H9 (cell line): ENCODE measurements around the gene ANKRD44. TPM values are rescaled to one million over a fixed set of nuclear protein-coding genes. Genes with fewer than 3 reads are reported as not detected.

Source experiments
- DNase-seq: peaks from one replicate; pipeline ENCODE4 v3.0.0-alpha.2; 2017
- H2AFZ ChIP-seq: one replicate; pipeline ENCODE4 v1.6.1; 2013; ENCODE audit warnings: mild to moderate bottlenecking, low read length, control low read depth, moderate library complexity
- H2AK5ac ChIP-seq: 2 replicates; pipeline ENCODE4 v1.6.1; 2013; ENCODE audit warnings: low read length, control low read depth, mixed read lengths; ENCODE audit not compliant: insufficient read length
- H2BK120ac ChIP-seq: one replicate; pipeline ENCODE4 v1.6.1; 2013; ENCODE audit warnings: low read depth, mild to moderate bottlenecking, low read length, control low read depth, inconsistent platforms; ENCODE audit not compliant: poor library complexity, severe bottlenecking
- H2BK12ac ChIP-seq: 2 replicates; pipeline ENCODE4 v1.6.1; 2013; ENCODE audit warnings: low read length, control low read depth, mixed read lengths, low read depth; ENCODE audit not compliant: insufficient read length
- H2BK15ac ChIP-seq: 2 replicates; pipeline ENCODE4 v1.6.1; 2013; ENCODE audit warnings: low read depth, low read length, control low read depth
- H2BK20ac ChIP-seq: one replicate; pipeline ENCODE4 v1.6.1; 2013; ENCODE audit warnings: low read depth, mild to moderate bottlenecking, low read length, control low read depth, inconsistent platforms; ENCODE audit not compliant: poor library complexity, severe bottlenecking
- H2BK5ac ChIP-seq: 2 replicates; pipeline ENCODE4 v1.6.1; 2013; ENCODE audit warnings: low read length, control low read depth, mixed read lengths; ENCODE audit not compliant: insufficient read length
- H3K14ac ChIP-seq: 2 replicates; pipeline ENCODE4 v1.6.1; 2013; ENCODE audit warnings: low read length, control low read depth; ENCODE audit not compliant: insufficient read depth
- H3K18ac ChIP-seq: 2 replicates; pipeline ENCODE4 v1.6.1; 2013; ENCODE audit warnings: low read depth, mild to moderate bottlenecking, mixed read lengths, low read length, control low read depth; ENCODE audit not compliant: insufficient read length
- H3K23ac ChIP-seq: 2 replicates; pipeline ENCODE4 v1.6.1; 2013; ENCODE audit warnings: low read length, control low read depth, mixed read lengths, low read depth; ENCODE audit not compliant: insufficient read length
- H3K23me2 ChIP-seq: 2 replicates; pipeline ENCODE4 v1.6.1; 2013; ENCODE audit warnings: low read depth, mild to moderate bottlenecking, mixed read lengths, low read length, control low read depth; ENCODE audit not compliant: insufficient read length, poor library complexity, severe bottlenecking
- H3K27ac ChIP-seq: 2 replicates; pipeline ENCODE4 v1.5.1; 2013; ENCODE audit warnings: low read length, control low read depth, mixed read lengths, low read depth; ENCODE audit not compliant: insufficient read length
- H3K27me3 ChIP-seq: 2 replicates; pipeline ENCODE4 v1.6.1; 2013; ENCODE audit warnings: low read length, control low read depth, inconsistent platforms; ENCODE audit not compliant: insufficient read depth
- H3K4ac ChIP-seq: 2 replicates; pipeline ENCODE4 v1.6.1; 2013; ENCODE audit warnings: low read depth, mild to moderate bottlenecking, control low read depth, inconsistent platforms, low read length, moderate library complexity
- H3K4me1 ChIP-seq: 2 replicates; pipeline ENCODE4 v1.6.1; 2013; ENCODE audit warnings: low read length, control low read depth, inconsistent platforms; ENCODE audit not compliant: insufficient read depth
- H3K4me2 ChIP-seq: 2 replicates; pipeline ENCODE4 v1.6.1; 2013; ENCODE audit warnings: low read length, control low read depth, mixed read lengths; ENCODE audit not compliant: insufficient read length, insufficient read depth
- H3K56ac ChIP-seq: 2 replicates; pipeline ENCODE4 v1.6.1; 2013; ENCODE audit warnings: low read depth, mild to moderate bottlenecking, mixed read lengths, low read length, control low read depth; ENCODE audit not compliant: insufficient read length
- H3K79me1 ChIP-seq: 2 replicates; pipeline ENCODE4 v1.6.1; 2013; ENCODE audit warnings: low read depth, mild to moderate bottlenecking, moderate library complexity, low read length, control low read depth, inconsistent platforms; ENCODE audit not compliant: insufficient read depth, poor library complexity, severe bottlenecking
- H3K79me2 ChIP-seq: 2 replicates; pipeline ENCODE4 v1.6.1; 2013; ENCODE audit warnings: low read length, control low read depth, inconsistent platforms; ENCODE audit not compliant: insufficient read depth
- H3K9ac ChIP-seq: 2 replicates; pipeline ENCODE4 v1.6.1; 2013; ENCODE audit warnings: low read length, control low read depth, mixed read lengths; ENCODE audit not compliant: insufficient read length; ENCODE audit errors: extremely low read depth
- H3K9me3 ChIP-seq: one replicate; pipeline ENCODE4 v1.6.1; 2013; ENCODE audit warnings: low read depth, low read length, inconsistent platforms; ENCODE audit not compliant: control insufficient read depth
- H3T11ph ChIP-seq: one replicate; pipeline ENCODE4 v1.6.1; 2013; ENCODE audit warnings: mild to moderate bottlenecking, low read length, control low read depth, inconsistent platforms
- H4K20me1 ChIP-seq: one replicate; pipeline ENCODE4 v1.6.1; 2013; ENCODE audit not compliant: control insufficient read depth, insufficient read length, insufficient read depth
- H4K5ac ChIP-seq: 2 replicates; pipeline ENCODE4 v1.6.1; 2013; ENCODE audit warnings: low read depth, mild to moderate bottlenecking, mixed read lengths, low read length, control low read depth; ENCODE audit not compliant: insufficient read length
- H4K8ac ChIP-seq: replicated peaks from 2 replicates; pipeline ENCODE4 v1.6.1; 2013; ENCODE audit warnings: low read length, control low read depth, mixed read lengths, low read depth; ENCODE audit not compliant: insufficient read length
- H4K91ac ChIP-seq: 2 replicates; pipeline ENCODE4 v1.6.1; 2013; ENCODE audit warnings: low read depth, mild to moderate bottlenecking, moderate library complexity, mixed read lengths, low read length, control low read depth; ENCODE audit not compliant: insufficient read length
- H3K27ac Mint-ChIP-seq, 3 experiments: 2 replicates in 2 of 3; 3 replicates in 1 of 3; pipeline ENCODE4 v1.8.0; 2020 to 2021; ENCODE audit warnings: mixed read lengths in 3 of 3, mild to moderate bottlenecking in 1 of 3, moderate library complexity in 1 of 3
- H3K27me3 Mint-ChIP-seq: 2 replicates; pipeline ENCODE4 v1.8.0; 2021; ENCODE audit warnings: low read depth, mild to moderate bottlenecking, moderate library complexity, mixed read lengths
- H3K36me3 Mint-ChIP-seq, 3 experiments: 2 replicates in 2 of 3; 3 replicates in 1 of 3; pipeline ENCODE4 v1.8.0; 2020 to 2021; ENCODE audit warnings: low read depth in 3 of 3, mixed read lengths in 3 of 3; ENCODE audit not compliant: insufficient read depth in 1 of 3
- H3K4me1 Mint-ChIP-seq, 2 experiments: 2 replicates each; pipeline ENCODE4 v1.8.0; 2020; ENCODE audit warnings: mixed read lengths in 2 of 2
- H3K4me3 Mint-ChIP-seq, 2 experiments: 2 replicates in 1 of 2; 3 replicates in 1 of 2; pipeline ENCODE4 v1.8.0; 2020 to 2021; ENCODE audit warnings: mild to moderate bottlenecking in 2 of 2, mixed read lengths in 2 of 2, moderate library complexity in 1 of 2
- H3K9me3 Mint-ChIP-seq, 2 experiments: 2 replicates in 1 of 2; 3 replicates in 1 of 2; pipeline ENCODE4 v1.8.0; 2020; ENCODE audit warnings: mild to moderate bottlenecking in 2 of 2, mixed read lengths in 2 of 2, moderate library complexity in 1 of 2
- CTCF ChIP-seq: fragments of 200-600 bp; sonication (generic); conservative IDR thresholded peaks from 3 replicates; pipeline ENCODE4 v1.8.0; 2021; ENCODE audit warnings: antibody characterized with exemption, mild to moderate bottlenecking
- WGBS: extraction: QIAGEN DNeasy Blood & Tissue Kit; methylation state at CpG from one replicate; pipeline ENCODE4 v1.1.7; 2013; ENCODE audit warnings: missing lambda C conversion rate, low lambda C conversion rate, mixed read lengths; ENCODE audit not compliant: insufficient read length; ENCODE audit errors: extremely low coverage; 5-methylcytosine and 5-hydroxymethylcytosine counted together
- total RNA-seq: library from RNA; stranded (reverse); gene quantifications from 2 replicates; pipeline ENCODE4 v1.2.1, GENCODE V29; 2021

ANKRD44 gene
- total RNA-seq, 1 experiment from 2014 or later: 1.9 TPM

- Histone ChIP-seq H2BK120ac (no peak overlapping the region), H3K79me1 (no peaks in the 10 kb centered on the region), H4K8ac (no peak overlapping the region), H4K5ac (no peak overlapping the region), H3T11ph (no peak overlapping the region), H3K9ac (no peak overlapping the region), H2BK5ac (no peak overlapping the region), H3K4me2 (no peak overlapping the region), H2AK5ac (no peak overlapping the region), H3K4ac (no peak overlapping the region), H3K9me3 (no peaks in the 10 kb centered on the region), H3K4me1 (no peaks in the 10 kb centered on the region), H3K27ac (no peak overlapping the region), H2BK15ac (no peak overlapping the region), H4K20me1 (no peaks in the 10 kb centered on the region), H3K56ac (no peak overlapping the region), H3K79me2 (no peaks in the 10 kb centered on the region), H3K23ac (no peak overlapping the region), H2BK20ac (no peak overlapping the region), H3K18ac (no peak overlapping the region), H2BK12ac (no peak overlapping the region), H3K27me3 (no peaks in the 10 kb centered on the region), H2AFZ (no peak overlapping the region), H3K23me2 (no peaks in the 10 kb centered on the region), H4K91ac (no peak overlapping the region), H3K14ac (no peak overlapping the region)
- WGBS: no CpG with 5 or more reads among the region's 1 CpG
- H3K4me3 Mint-ChIP-seq: no peak overlapping the region
- H3K27ac Mint-ChIP-seq: no peak overlapping the region
- no peak for TF ChIP-seq CTCF
- DNase-seq: no peak
- no peaks in the 10 kb centered on the region for H3K4me1 Mint-ChIP-seq
- no peaks in the 10 kb centered on the region for H3K36me3 Mint-ChIP-seq
- H3K9me3 Mint-ChIP-seq: no peaks in the 10 kb centered on the region
- no peaks in the 10 kb centered on the region for H3K27me3 Mint-ChIP-seq
These were observed 69.4 kb downstream of the ANKRD44 start for GRCh38 chr2:197241153-197241552.
